Caco-2 (cell line): ENCODE data around the gene CENPQ. TPM values are rescaled to one million over a fixed set of nuclear protein-coding genes. Genes with fewer than 3 reads are reported as not detected.

Experiments
- Bru-seq: library from RNA; stranded (reverse); fragments of 400-500 nt; gene quantifications from one replicate; lab custom pipeline; 2021; lab: Mats Ljungman, UMichigan
- BruChase-seq, 2 experiments: library from RNA; stranded (reverse); fragments of 400-500 nt; gene quantifications; one replicate each; lab custom pipeline; 2021; lab: Mats Ljungman, UMichigan
- BruUV-seq: library from RNA; stranded (reverse); fragments of 400-500 nt; replicated peaks from 2 replicates; lab custom pipeline; 2021; lab: Mats Ljungman, UMichigan
- CTCF ChIA-PET: fragments of 300-600 bp; sonication (Branson Sonifier 250); formaldehyde crosslinking; loops from one replicate; lab custom pipeline; 2022; ENCODE audit warnings: antibody characterized with exemption; lab: Charles Lee
- POLR2A ChIA-PET: fragments of 300-600 bp; sonication (Branson Sonifier 250); formaldehyde crosslinking; loops from one replicate; lab custom pipeline; 2022; ENCODE audit warnings: antibody characterized with exemption; lab: Charles Lee
- DNase-seq, 2 experiments: peaks; one replicate each; pipeline versions ENCODE4 v3.0.0 to v3.0.0-alpha.2; 2020 to 2022
- H3K27me3 ChIP-seq: replicated peaks from 2 replicates; pipeline ENCODE4 v1.6.0; 2011; ENCODE audit warnings: low read length; ENCODE audit not compliant: control insufficient read depth, insufficient read depth
- H3K36me3 ChIP-seq: 2 replicates; pipeline ENCODE4 v1.5.1; 2011; ENCODE audit warnings: low read length; ENCODE audit not compliant: control insufficient read depth, insufficient read depth
- H3K4me1 ChIP-seq: fragments of 250-450 bp; sonication (Bioruptor Pico); 2 replicates; pipeline ENCODE4 v1.5.1; 2020; ENCODE audit warnings: mild to moderate bottlenecking
- H3K4me3 ChIP-seq: 2 replicates; pipeline ENCODE4 v1.5.1; 2011; ENCODE audit warnings: low read depth, mild to moderate bottlenecking, control low read depth, low read length
- H3K9me3 ChIP-seq: fragments of 250-450 bp; sonication (Bioruptor Pico); 2 replicates; pipeline ENCODE4 v1.5.1; 2020; ENCODE audit warnings: mild to moderate bottlenecking, moderate library complexity
- H3K27ac Mint-ChIP-seq: one replicate; pipeline ENCODE4 v1.8.0; 2022; ENCODE audit warnings: mixed read lengths; ENCODE audit not compliant: unreplicated experiment
- H3K27me3 Mint-ChIP-seq: one replicate; pipeline ENCODE4 v1.8.0; 2022; ENCODE audit warnings: mixed read lengths; ENCODE audit not compliant: insufficient read depth, unreplicated experiment
- H3K36me3 Mint-ChIP-seq: one replicate; pipeline ENCODE4 v1.8.0; 2022; ENCODE audit warnings: mild to moderate bottlenecking, mixed read lengths; ENCODE audit not compliant: insufficient read depth, unreplicated experiment
- H3K4me1 Mint-ChIP-seq: one replicate; pipeline ENCODE4 v1.8.0; 2022; ENCODE audit warnings: low read depth, mixed read lengths; ENCODE audit not compliant: unreplicated experiment
- H3K4me3 Mint-ChIP-seq: one replicate; pipeline ENCODE4 v1.8.0; 2022; ENCODE audit warnings: mild to moderate bottlenecking, moderate library complexity, mixed read lengths; ENCODE audit not compliant: unreplicated experiment
- H3K9me3 Mint-ChIP-seq: one replicate; pipeline ENCODE4 v1.8.0; 2022; ENCODE audit warnings: mixed read lengths; ENCODE audit not compliant: unreplicated experiment
- CTCF ChIP-seq, 2 experiments: fragments of 200-600 bp in 1 of 2; IDR thresholded peaks; 1 replicate in 1 of 2; 2 replicates in 1 of 2; pipeline versions ENCODE4 v1.5.1 to v1.8.0; 2011 to 2022; ENCODE audit warnings: antibody characterized with exemption in 1 of 2, control low read depth in 1 of 2, inconsistent platforms in 1 of 2, low read depth in 1 of 2, low read length in 1 of 2, mild to moderate bottlenecking in 1 of 2, moderate library complexity in 1 of 2; ENCODE audit not compliant: insufficient read depth in 1 of 2, severe bottlenecking in 1 of 2, unreplicated experiment in 1 of 2
- intact Hi-C: fragments of 100-400 bp; cut with micrococcal nuclease; formaldehyde crosslinking; loops from one replicate; pipeline ENCODE4 v1.10.0; 2022; ENCODE audit not compliant: unreplicated experiment
- long read RNA-seq: library from polyadenylated mRNA; stranded (forward); transcript quantifications from one replicate; pipeline ENCODE4 v2.0.0, GENCODE V29; 2022
- total RNA-seq: library from RNA; stranded (reverse); gene quantifications from 2 replicates; pipeline ENCODE4 v1.2.3, GENCODE V29; 2022

The CENPQ gene
- total RNA-seq (12.4 and 13.4 TPM in 2 replicates), Bru-seq, nascent RNA (percentile 77 among the genes with signal in this experiment), BruChase-seq, experiment 1, labeled RNA remaining after a 2-hour chase (percentile 68 among the genes with signal in this experiment), BruChase-seq, experiment 2, labeled RNA remaining after a 6-hour chase (percentile 65 among the genes with signal in this experiment)
- long read RNA-seq, transcript CENPQ-201 (9 exons, 1,733 nt) = major isoform, 16 of 34 reads
- long read RNA-seq, partial matches to known transcripts = 2 of 34 reads
- long read RNA-seq, other reads (novel, unspliced or antisense) = 16 of 34 reads

DNA sequence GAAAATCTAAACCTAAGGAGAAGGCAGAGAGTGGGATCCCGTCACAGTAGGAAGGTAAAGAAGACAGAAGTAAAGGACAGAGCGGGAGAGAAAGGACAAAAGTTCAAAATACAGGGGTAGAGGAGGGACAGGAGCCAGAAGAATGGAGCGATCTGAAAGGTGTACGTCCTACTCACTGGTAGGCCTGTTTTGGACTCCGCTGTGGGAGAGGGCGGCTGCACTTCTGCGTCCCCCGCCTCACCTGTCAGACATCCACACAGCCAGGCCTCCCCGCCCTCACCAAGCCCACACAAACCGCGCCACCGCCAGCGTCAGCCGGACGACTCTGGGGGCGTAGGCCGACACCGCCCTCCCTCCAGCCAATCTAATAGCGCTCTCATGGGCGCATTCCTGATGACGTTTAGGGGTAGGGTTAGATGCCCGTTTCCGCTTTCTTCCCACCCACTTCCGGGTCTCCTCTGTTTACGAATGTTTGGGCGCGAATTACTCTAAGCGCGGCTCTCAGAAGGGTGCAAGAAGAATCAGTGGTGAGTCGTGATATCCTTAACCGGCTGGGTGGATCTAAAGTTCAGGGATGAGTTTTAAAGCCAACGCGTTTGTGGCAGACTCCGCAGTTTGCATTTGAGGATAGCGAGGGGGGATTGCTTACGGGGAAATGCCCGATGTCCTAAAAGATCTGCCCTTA, at the start of gene CENPQ, which contains the start of gene MMUT:
Gene CENPQ (plus strand): TSS at position 444 of the 685 bp plus-strand sequence. CDS start 6,807 bp downstream, outside the sequence.
Gene MMUT (minus strand): TSS at position 327 of the 685 bp plus-strand sequence. CDS start 3,787 bp downstream, outside the sequence.
- Mint-ChIP-seq H3K27ac (peak within 1 kb of the TSS; percentile 99), H3K4me1 (no peaks in the 10 kb centered on the region), H3K27me3 (no peaks in the 10 kb centered on the region), H3K36me3 (peaks cover 8% of the 10 kb centered on the region), H3K4me3 (peak within 1 kb of the TSS; percentile 86), H3K9me3 (no peaks in the 10 kb centered on the region)
- H3K4me3 ChIP-seq = peak within 1 kb of the TSS; percentile 53
- peaks cover 5% of the 10 kb centered on the region; the same call in 1 of the 2 replicates for H3K4me1 ChIP-seq
- no peaks in the 10 kb centered on the region for H3K27me3 ChIP-seq
- intact Hi-C loops = loop anchor here (2.0 to 5.0 kb wide), 2 partner anchors 59 to 144 kb away; no protein-coding TSS in a partner anchor
- TF ChIP-seq CTCF (IDR thresholded peaks at IDR 0.05; ENCODE audit: insufficient read depth in 1 of 2, low read depth in 1 of 2, low read length in 1 of 2, severe bottlenecking in 1 of 2, unreplicated experiment in 1 of 2) = no peak
- no peaks in the 10 kb centered on the region for H3K36me3 ChIP-seq
- POLR2A ChIA-PET = no interaction called here
- peak; percentile 93 to 94 for DNase-seq
- H3K9me3 ChIP-seq = no peaks in the 10 kb centered on the region
- BruUV-seq = no TSS peak
- CTCF ChIA-PET = no interaction called here

GRCh38 chr6:49415358-49415757, 47.8 kb upstream of the CENPQ start:
- Mint-ChIP-seq H3K4me1 (peaks cover 16% of the 10 kb centered on the region), H3K9me3 (no peaks in the 10 kb centered on the region), H3K27ac (no peak overlapping the region), H3K27me3 (no peaks in the 10 kb centered on the region), H3K36me3 (no peaks in the 10 kb centered on the region), H3K4me3 (no peak overlapping the region)
- DNase-seq = no peak
- BruUV-seq = no TSS peak
- Histone ChIP-seq H3K4me3 (no peak overlapping the region), H3K36me3 (no peaks in the 10 kb centered on the region), H3K27me3 (no peaks in the 10 kb centered on the region), H3K9me3 (no peaks in the 10 kb centered on the region), H3K4me1 (peaks cover 17% of the 10 kb centered on the region)
- POLR2A ChIA-PET = no interaction called here
- no peak for TF ChIP-seq CTCF (IDR thresholded peaks at IDR 0.05; ENCODE audit: insufficient read depth in 1 of 2, low read depth in 1 of 2, low read length in 1 of 2, severe bottlenecking in 1 of 2, unreplicated experiment in 1 of 2)
- intact Hi-C loops = no loop called here
- CTCF ChIA-PET = no interaction called here

DNA sequence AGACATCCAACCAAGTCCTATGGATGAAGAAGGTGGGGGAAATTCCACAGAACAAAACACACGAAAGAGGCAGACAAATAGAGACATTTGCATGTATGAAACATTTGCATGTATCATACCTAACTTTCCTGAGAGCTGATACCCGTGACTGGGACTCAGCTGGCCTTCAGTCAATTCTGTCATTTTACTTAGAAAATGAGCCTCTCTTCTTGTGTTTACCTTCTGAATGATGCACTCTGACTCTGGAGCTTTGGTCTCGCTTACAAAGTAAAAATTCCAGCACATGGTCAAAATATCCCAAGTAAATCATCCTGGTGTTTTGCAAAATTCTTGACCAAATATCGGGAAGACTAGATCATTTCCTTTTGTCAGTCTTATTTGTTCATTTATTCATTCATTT, 47.0 kb upstream of the CENPQ start:
- no peaks in the 10 kb centered on the region for H3K27me3 Mint-ChIP-seq
- Histone ChIP-seq H3K36me3 (no peaks in the 10 kb centered on the region), H3K9me3 (no peaks in the 10 kb centered on the region), H3K4me3 (no peak overlapping the region), H3K4me1 (peaks cover 17% of the 10 kb centered on the region), H3K27me3 (no peaks in the 10 kb centered on the region)
- POLR2A ChIA-PET = no interaction called here
- H3K4me3 Mint-ChIP-seq = no peak overlapping the region
- H3K36me3 Mint-ChIP-seq = no peaks in the 10 kb centered on the region
- CTCF ChIA-PET = no interaction called here
- H3K4me1 Mint-ChIP-seq = peaks cover 16% of the 10 kb centered on the region
- no TSS peak for BruUV-seq
- no peaks in the 10 kb centered on the region for H3K9me3 Mint-ChIP-seq
- no peak for TF ChIP-seq CTCF (IDR thresholded peaks at IDR 0.05; ENCODE audit: insufficient read depth in 1 of 2, low read depth in 1 of 2, low read length in 1 of 2, severe bottlenecking in 1 of 2, unreplicated experiment in 1 of 2)
- H3K27ac Mint-ChIP-seq = no peak overlapping the region
- no peak for DNase-seq
- intact Hi-C loops = no loop called here
